NAMALWA (cell line): ENCODE measurements around the gene CADM3.

Source experiments
- DNase-seq: peaks from one replicate; pipeline ENCODE4 v3.0.0-alpha.2; 2015; ENCODE audit warnings: low spot score

CADM3 gene

DNA sequence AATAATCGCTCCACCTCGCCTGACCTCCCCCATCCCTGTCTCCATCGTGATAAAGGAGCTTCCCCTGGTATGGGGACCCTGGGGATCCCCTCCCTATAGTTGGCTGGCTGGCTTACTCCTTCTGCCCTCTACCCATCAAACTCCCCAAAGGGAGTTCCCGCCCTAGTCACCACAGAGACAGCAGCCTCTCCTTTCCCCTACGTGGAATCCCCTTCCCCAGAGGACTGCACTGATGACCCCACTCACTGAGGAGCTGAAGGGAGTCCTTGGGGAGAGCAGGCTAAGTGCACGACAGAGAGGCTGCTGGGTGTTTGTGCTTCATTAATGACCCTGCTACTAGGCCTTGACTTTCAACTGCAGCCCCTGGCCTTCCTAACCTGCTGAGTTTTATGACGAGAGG lies 1.9 kb downstream of the CADM3 start:
- no peak for DNase-seq

GRCh38 chr1:159175571-159175970 lies 4.2 kb downstream of the CADM3 start:
- DNase-seq: no peak

DNA sequence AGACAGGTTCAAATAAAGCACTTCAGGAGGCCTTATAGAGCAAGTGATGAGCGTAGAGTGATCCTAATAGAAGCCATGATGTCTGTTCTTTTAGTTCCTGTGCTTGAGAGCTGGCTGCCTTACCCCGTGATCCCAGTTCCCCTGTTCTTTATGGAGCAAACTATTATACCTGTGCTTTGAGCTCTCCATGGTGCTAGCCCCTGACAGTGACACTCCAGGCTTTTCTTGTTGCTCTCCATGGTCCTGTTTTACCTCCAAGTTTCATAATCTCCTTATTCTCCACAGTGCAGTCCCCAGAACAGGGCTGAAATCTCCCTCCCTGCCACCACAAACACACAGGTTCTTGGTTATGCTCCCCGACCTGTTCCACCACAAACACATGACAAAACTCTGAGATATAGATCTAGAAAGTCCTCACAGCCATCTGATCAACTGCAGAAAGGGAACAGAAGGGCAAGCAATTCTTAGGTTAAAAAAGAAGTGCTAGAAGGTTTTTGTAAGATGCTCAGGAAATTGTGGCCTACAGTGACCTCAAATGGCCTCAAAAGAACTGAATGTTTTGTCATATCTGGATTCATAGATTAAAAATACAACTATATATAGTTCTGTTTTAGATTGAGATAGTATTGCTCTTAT lies 6.0 kb downstream of the CADM3 start:
- peak; percentile 71 for DNase-seq

GRCh38 chr1:159179906-159180305 lies 8.5 kb downstream of the CADM3 start:
- no peak for DNase-seq

GRCh38 chr1:159180516-159180915 lies 9.1 kb downstream of the CADM3 start:
- DNase-seq: no peak

- DNase-seq: no peak
These were observed 10.1 kb downstream of the CADM3 start for GRCh38 chr1:159181328-159182024.

- no peak for DNase-seq
These were observed 12.8 kb downstream of the CADM3 start for GRCh38 chr1:159184201-159184600.

- DNase-seq: no peak
These were observed 13.7 kb downstream of the CADM3 start for GRCh38 chr1:159185121-159185520.

DNA sequence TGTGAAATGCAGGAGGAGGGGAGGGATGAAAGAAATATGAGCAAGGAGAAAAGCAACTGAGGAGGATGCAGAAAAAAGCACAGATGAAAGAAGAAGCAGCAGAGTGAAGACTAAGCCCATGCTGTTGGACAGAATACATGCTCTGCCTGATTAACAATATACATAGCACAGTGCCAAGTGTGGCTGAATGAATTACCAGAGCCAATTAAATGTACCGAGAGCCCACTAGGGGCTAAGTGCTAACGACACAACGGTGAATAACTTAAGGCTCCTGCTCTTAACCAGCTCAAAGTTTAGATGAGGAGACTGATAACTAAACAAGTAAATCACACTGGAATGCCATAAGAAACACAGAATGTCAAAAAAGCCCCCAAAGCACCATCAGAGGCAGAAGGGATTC lies 15.6 kb downstream of the CADM3 start:
- peak; percentile 36 for DNase-seq

DNA sequence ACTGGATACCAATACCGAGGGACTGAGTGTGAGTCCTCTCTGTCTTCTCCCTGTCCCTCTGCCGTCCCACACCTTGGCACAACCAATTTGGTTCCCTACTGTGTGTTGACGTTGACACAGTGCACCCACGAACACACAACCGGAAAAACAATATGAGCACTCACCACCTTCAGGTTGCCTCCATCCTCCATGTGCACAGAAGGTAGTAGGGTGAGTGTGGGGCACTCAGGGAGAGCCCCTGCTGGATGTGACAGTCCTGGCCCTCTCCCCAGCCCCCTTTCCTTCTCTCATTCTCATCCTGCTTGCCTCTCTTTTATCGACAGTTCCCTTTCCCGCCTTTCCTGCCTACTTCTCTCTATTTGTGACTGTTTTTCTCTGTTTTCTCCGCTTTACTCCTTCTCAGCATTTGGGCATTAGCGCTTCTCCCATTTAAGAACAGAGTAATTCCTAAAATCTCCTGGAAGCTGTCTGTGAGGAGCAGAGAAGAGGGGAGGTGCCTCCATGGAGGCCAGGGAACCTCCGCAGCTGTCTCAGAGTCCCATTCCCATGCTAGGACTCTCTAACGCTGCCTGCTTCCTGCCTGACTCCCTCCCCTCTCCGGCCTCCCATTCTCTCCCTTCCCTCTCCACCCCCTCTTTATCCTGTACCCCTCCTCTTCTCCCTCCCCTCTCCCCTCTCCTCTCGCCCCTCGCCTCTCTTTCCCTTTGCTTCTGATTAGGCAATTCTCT lies 16.4 kb downstream of the CADM3 start:
- peak; percentile 18 for DNase-seq

DNA sequence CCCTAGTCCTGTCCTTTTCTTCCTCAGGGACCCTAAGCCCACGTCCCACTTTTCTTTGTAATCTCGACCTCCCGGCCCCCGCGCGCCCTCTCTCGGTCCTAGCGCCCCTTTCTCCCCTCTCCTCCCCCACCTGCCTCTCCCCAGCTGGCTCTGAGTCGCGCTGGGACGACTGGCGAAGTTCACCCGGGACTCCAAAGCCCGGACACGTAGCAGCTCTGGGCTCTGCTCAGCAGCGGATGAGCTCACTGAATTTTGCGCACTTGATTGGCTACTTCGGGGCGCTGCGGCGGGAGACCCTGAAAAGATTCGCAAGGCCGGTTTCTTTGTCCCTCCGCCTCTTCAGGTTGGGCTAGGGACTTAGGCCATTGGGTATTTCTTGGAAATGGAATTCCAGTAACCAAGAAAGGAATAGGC lies 17.0 kb downstream of the CADM3 start:
- peak; percentile 81 for DNase-seq

DNA sequence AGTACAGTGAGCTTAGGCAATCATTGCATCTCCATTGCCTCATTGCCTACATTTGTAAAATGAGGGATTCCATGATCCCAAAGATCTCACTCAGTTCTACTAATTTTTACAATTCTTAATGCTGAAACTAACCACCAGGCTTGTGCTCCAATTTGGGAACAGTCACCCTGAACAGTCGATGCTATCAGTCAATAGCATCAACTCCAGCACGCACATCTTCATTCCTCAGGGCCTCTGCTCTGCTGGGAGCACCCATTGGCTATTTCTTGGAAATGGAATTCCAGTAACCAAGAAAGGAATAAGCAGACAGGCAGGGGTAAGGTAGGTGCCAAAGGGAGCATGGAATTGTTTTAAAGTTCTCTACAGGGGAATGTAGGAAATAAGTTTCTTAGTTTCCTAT lies 19.0 kb downstream of the CADM3 start:
- DNase-seq: no peak

GRCh38 chr1:159196543-159196942 lies 25.1 kb downstream of the CADM3 start:
- peak; percentile 38 for DNase-seq

GRCh38 chr1:159197561-159198557 lies 26.4 kb downstream of the CADM3 start:
- peak; percentile 90 for DNase-seq

- no peak for DNase-seq
These were observed 28.5 kb downstream of the CADM3 start for GRCh38 chr1:159199901-159200300.

- no peak for DNase-seq
These were observed 29.4 kb downstream of the CADM3 start for GRCh38 chr1:159200769-159201168.

- DNase-seq: no peak
These were observed 30.2 kb downstream of the CADM3 start for GRCh38 chr1:159201642-159202041.

- DNase-seq: no peak
These were observed 32.2 kb downstream of the CADM3 start for GRCh38 chr1:159203610-159204009.

DNA sequence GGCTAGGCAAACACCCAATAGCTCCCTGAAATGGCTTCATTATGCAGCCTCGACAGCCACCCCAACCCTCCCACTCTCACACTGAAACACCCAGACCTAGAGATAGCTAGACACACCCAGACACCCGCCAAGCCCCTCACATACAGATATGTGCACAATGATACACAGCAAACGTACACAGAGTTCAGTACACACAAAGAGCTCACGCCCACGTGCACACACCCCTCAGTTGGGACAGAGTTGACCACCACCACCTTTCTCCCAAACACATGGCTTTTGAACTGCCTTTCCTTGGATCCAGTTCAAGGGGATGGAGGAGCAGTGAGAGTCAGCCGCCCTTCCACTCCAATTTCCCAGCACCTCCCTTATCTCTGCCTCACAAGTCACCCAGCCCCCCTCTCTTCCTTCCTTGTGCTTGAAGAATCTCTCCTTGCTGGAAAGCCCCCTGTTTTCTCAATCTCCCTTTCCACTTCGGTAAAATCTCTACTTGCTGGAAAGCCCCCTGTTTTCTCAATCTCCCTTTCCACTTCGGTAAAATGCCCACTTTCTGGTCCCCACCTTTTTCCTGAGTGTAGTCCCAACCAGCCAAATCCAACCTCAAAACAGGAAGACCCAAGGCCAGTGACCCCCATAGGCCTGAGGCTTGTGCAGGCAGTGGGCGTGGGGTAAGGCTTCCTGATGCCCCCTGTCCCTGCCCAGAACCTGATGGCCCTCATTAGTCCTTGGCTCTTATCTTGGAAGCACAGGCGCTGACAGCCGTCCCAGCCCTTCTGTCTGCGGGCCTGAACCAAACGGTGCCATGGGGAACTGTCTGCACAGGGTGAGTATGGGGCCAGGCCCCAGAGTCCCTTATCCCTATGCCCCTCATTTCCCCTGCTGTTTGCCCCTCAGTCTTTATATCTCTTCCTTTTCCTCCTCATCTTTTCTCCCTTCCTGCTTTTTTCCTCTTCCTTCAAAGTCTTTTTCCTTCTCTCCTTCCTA lies 33.0 kb downstream of the CADM3 start, which contains the start of gene ACKR1:
TSS of gene ACKR1 (plus strand) at position 715 of the 981 bp plus-strand sequence. CDS start at position 800, 85 bp downstream.
- no peak for DNase-seq

DNA sequence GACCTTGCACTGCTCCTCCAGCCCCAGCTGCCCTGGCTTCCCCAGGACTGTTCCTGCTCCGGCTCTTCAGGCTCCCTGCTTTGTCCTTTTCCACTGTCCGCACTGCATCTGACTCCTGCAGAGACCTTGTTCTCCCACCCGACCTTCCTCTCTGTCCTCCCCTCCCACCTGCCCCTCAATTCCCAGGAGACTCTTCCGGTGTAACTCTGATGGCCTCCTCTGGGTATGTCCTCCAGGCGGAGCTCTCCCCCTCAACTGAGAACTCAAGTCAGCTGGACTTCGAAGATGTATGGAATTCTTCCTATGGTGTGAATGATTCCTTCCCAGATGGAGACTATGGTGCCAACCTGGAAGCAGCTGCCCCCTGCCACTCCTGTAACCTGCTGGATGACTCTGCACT lies 33.8 kb downstream of the CADM3 start:
- DNase-seq: no peak

DNA sequence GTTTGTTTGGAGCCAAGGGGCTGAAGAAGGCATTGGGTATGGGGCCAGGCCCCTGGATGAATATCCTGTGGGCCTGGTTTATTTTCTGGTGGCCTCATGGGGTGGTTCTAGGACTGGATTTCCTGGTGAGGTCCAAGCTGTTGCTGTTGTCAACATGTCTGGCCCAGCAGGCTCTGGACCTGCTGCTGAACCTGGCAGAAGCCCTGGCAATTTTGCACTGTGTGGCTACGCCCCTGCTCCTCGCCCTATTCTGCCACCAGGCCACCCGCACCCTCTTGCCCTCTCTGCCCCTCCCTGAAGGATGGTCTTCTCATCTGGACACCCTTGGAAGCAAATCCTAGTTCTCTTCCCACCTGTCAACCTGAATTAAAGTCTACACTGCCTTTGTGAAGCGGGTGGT lies 34.7 kb downstream of the CADM3 start:
- DNase-seq: no peak
